ENCODE data around the gene ING3. TPM values are rescaled to one million over a fixed set of nuclear protein-coding genes. Genes with fewer than 3 reads are reported as not detected.

Gene ING3
- total RNA-seq, 1 experiment from 2014 or later: 23.1 TPM

DNA sequence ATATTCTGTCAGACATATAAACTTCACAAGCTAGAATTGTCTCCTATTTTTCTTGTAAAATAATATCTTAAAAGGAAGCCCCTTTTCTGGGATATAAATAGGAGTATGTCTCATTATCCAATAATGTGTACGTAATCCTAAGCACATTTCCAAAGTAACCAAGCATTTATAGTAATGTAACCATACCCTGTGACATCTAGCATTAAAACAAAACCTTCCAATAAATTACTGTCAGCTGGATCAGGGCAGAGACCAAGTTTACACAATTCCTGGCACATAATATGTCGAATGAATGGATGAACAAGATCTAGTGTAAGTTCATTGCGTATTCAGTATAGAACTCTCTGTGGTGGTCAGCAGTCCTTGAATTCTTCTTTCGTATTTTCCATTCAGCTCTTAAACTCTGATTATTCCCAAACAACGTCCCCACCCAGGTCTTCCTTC, 52.2 kb downstream of the ING3 start:
- H3K27ac ChIP-seq (ENCODE audit: insufficient read length, low read depth, low read length): no peak overlapping the region
- TF ChIP-seq, protein P1, sequence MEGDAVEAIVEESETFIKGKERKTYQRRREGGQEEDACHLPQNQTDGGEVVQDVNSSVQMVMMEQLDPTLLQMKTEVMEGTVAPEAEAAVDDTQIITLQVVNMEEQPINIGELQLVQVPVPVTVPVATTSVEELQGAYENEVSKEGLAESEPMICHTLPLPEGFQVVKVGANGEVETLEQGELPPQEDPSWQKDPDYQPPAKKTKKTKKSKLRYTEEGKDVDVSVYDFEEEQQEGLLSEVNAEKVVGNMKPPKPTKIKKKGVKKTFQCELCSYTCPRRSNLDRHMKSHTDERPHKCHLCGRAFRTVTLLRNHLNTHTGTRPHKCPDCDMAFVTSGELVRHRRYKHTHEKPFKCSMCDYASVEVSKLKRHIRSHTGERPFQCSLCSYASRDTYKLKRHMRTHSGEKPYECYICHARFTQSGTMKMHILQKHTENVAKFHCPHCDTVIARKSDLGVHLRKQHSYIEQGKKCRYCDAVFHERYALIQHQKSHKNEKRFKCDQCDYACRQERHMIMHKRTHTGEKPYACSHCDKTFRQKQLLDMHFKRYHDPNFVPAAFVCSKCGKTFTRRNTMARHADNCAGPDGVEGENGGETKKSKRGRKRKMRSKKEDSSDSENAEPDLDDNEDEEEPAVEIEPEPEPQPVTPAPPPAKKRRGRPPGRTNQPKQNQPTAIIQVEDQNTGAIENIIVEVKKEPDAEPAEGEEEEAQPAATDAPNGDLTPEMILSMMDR (conservative IDR thresholded peaks at IDR 0.05): no peak
- no peak overlapping the region for H4K8ac ChIP-seq (replicated peaks; ENCODE audit: insufficient read length, low read depth, low read length)
- no peak overlapping the region for H3K18ac ChIP-seq (ENCODE audit: insufficient read length, low read depth, low read length)
- peaks cover 2% of the 10 kb centered on the region; the same call in 1 of the 2 replicates for H3K4me1 ChIP-seq (ENCODE audit: insufficient read depth, low read length)
- H3T11ph ChIP-seq (ENCODE audit: low read length): no peak overlapping the region
- no peak overlapping the region for H2BK5ac ChIP-seq (ENCODE audit: insufficient read length, low read length)
- H4K91ac ChIP-seq (ENCODE audit: insufficient read length, low read depth, low read length): no peak overlapping the region
- no peak overlapping the region for H2BK20ac ChIP-seq (ENCODE audit: low read depth, low read length, poor library complexity, severe bottlenecking)
- H3K27me3 ChIP-seq (ENCODE audit: insufficient read depth, low read length): no peaks in the 10 kb centered on the region
- no peak overlapping the region for H3K4ac ChIP-seq (ENCODE audit: low read depth, low read length)
- H3K79me1 ChIP-seq (ENCODE audit: insufficient read depth, low read depth, low read length, poor library complexity, severe bottlenecking): no peaks in the 10 kb centered on the region
- no peak for DNase-seq
- H3K27me3 Mint-ChIP-seq (ENCODE audit: low read depth): no peaks in the 10 kb centered on the region
- no peaks in the 10 kb centered on the region for H3K79me2 ChIP-seq (ENCODE audit: insufficient read depth, low read length)
- H3K4me1 Mint-ChIP-seq: peaks cover 19 to 20% of the 10 kb centered on the region in 2 experiments
- no peaks in the 10 kb centered on the region for H3K9me3 Mint-ChIP-seq
- H3K36me3 Mint-ChIP-seq (ENCODE audit: insufficient read depth in 1 of 3, low read depth in 3 of 3): no peaks in the 10 kb centered on the region
- H3K27ac Mint-ChIP-seq: no peak overlapping the region
- H2AK5ac ChIP-seq (ENCODE audit: insufficient read length, low read length): no peak overlapping the region
- no peak overlapping the region for H3K56ac ChIP-seq (ENCODE audit: insufficient read length, low read depth, low read length)
- no peak overlapping the region for H3K23ac ChIP-seq (ENCODE audit: insufficient read length, low read depth, low read length)
- no peaks in the 10 kb centered on the region for H3K9me3 ChIP-seq (ENCODE audit: control insufficient read depth, low read depth, low read length)
- no peak overlapping the region for H3K4me2 ChIP-seq (ENCODE audit: insufficient read depth, insufficient read length, low read length)
- no peaks in the 10 kb centered on the region for H3K23me2 ChIP-seq (ENCODE audit: insufficient read length, low read depth, low read length, poor library complexity, severe bottlenecking)
- H4K5ac ChIP-seq (ENCODE audit: insufficient read length, low read depth, low read length): no peak overlapping the region
- H2AFZ ChIP-seq (ENCODE audit: low read length): no peak overlapping the region
- H2BK15ac ChIP-seq (ENCODE audit: low read depth, low read length): no peak overlapping the region
- H2BK12ac ChIP-seq (ENCODE audit: insufficient read length, low read depth, low read length): no peak overlapping the region
- no peak overlapping the region for H2BK120ac ChIP-seq (ENCODE audit: low read depth, low read length, poor library complexity, severe bottlenecking)
- no peaks in the 10 kb centered on the region for H4K20me1 ChIP-seq (ENCODE audit: control insufficient read depth, insufficient read depth, insufficient read length)
- no peak overlapping the region for H3K9ac ChIP-seq (ENCODE audit: extremely low read depth, insufficient read length, low read length)
- no CpG with 5 or more reads among the region's 5 CpGs for WGBS (ENCODE audit: extremely low coverage, insufficient read length, low lambda C conversion rate)
- no peak overlapping the region for H3K4me3 Mint-ChIP-seq
- no peak overlapping the region for H3K14ac ChIP-seq (ENCODE audit: insufficient read depth, low read length)
